Uterus (tissue), 4 donors: ENCODE measurements around the gene SWSAP1. TPM values are rescaled to one million over a fixed set of nuclear protein-coding genes. Genes with fewer than 3 reads are reported as not detected.
A peak's percentile ranks its signal among the peaks of the same experiment; 100 is the strongest.

Source experiments
- DNase-seq, 2 donors: peaks; one replicate each; pipeline ENCODE4 v3.0.0-alpha.2; 2019 to 2020
- H3K27ac ChIP-seq, 2 donors: fragments of 200-600 bp; sonication (generic); 1 replicate in 1 of 2; 2 replicates in 1 of 2; pipeline ENCODE4 v1.5.1; 2016 to 2018
- H3K27me3 ChIP-seq, 2 donors: fragments of 200-600 bp; sonication (generic); one replicate each; pipeline ENCODE4 v1.5.1; 2018 to 2019; ENCODE audit warnings: control low read depth in 1 of 2
- H3K36me3 ChIP-seq, 2 donors: fragments of 200-600 bp; sonication (generic); one replicate each; pipeline ENCODE4 v1.5.1; 2019; ENCODE audit warnings: control low read depth in 1 of 2
- H3K4me1 ChIP-seq, 2 donors: fragments of 200-600 bp; sonication (generic); one replicate each; pipeline ENCODE4 v1.5.1; 2018 to 2019; ENCODE audit warnings: control low read depth in 1 of 2
- H3K4me3 ChIP-seq, 2 donors: fragments of 200-600 bp; sonication (generic); 1 replicate in 1 of 2; 2 replicates in 1 of 2; pipeline ENCODE4 v1.5.1; 2018 to 2019; ENCODE audit warnings: mild to moderate bottlenecking in 1 of 2
- H3K9me3 ChIP-seq, 2 donors: fragments of 200-600 bp; sonication (generic); one replicate each; pipeline ENCODE4 v1.5.1; 2019; ENCODE audit warnings: control low read depth in 1 of 2
- CTCF ChIP-seq, 4 experiments: fragments of 200-600 bp in 2 of 4; fragments of 450-650 bp in 2 of 4; sonication (generic) in 2 of 4; IDR thresholded peaks; one replicate each; pipeline ENCODE4 v1.5.1; 2016 to 2019; ENCODE audit warnings: antibody characterized with exemption in 4 of 4, mild to moderate bottlenecking in 2 of 4, moderate library complexity in 1 of 4
- POLR2A ChIP-seq, 2 donors: fragments of 450-650 bp; IDR thresholded peaks; one replicate each; pipeline ENCODE4 v1.6.1; 2016; ENCODE audit warnings: antibody characterized with exemption in 2 of 2, mild to moderate bottlenecking in 1 of 2, moderate library complexity in 1 of 2
- intact Hi-C: fragments of 100-400 bp; cut with DNase I; formaldehyde crosslinking; loops from one replicate; pipeline ENCODE4 v1.15.1; 2023; ENCODE audit warnings: low total_unique reads
- total RNA-seq, 4 donors: library from RNA; depleted of rRNA in 3 of 4; stranded (reverse); fragments of >200 nt in 3 of 4; gene quantifications; one replicate each; pipeline versions ENCODE4 v1.1.0 to v1.2.4, GENCODE V29; 2014 to 2023
- donor health status: DM: yes; HTN: yes; CAD: no.

SWSAP1 gene
- total RNA-seq, 4 donors from 2014 or later: 0.48 to 3.5 (median 0.68) TPM

GRCh38 chr19:11408591-11408990 is 34.1 kb downstream of the SWSAP1 start:
- H3K27ac ChIP-seq: no peak overlapping the region
- H3K4me3 ChIP-seq: no peak overlapping the region
- TF ChIP-seq POLR2A (IDR thresholded peaks at IDR 0.05) (no peak), CTCF (IDR thresholded peaks at IDR 0.05) (no peak)
- no peaks in the 10 kb centered on the region for H3K36me3 ChIP-seq
- no peak for DNase-seq
- H3K27me3 ChIP-seq: no peaks in the 10 kb centered on the region
- H3K4me1 ChIP-seq: peaks cover 0 to 4% of the 10 kb centered on the region in 2 donors
- H3K9me3 ChIP-seq: no peaks in the 10 kb centered on the region
- intact Hi-C loops: no loop called here

- H3K9me3 ChIP-seq: no peaks in the 10 kb centered on the region
- H3K27ac ChIP-seq: no peak overlapping the region
- peaks cover 0 to 4% of the 10 kb centered on the region in 2 donors for H3K4me1 ChIP-seq
- DNase-seq: no peak
- TF ChIP-seq CTCF (IDR thresholded peaks at IDR 0.05) (no peak), POLR2A (IDR thresholded peaks at IDR 0.05) (no peak)
- no peaks in the 10 kb centered on the region for H3K36me3 ChIP-seq
- intact Hi-C loops: no loop called here
- no peaks in the 10 kb centered on the region for H3K27me3 ChIP-seq
- H3K4me3 ChIP-seq: no peak overlapping the region
Observed at GRCh38 chr19:11410682-11411081, 36.2 kb downstream of the SWSAP1 start.

GRCh38 chr19:11414544-11414943 is 40.1 kb downstream of the SWSAP1 start:
- H3K27me3 ChIP-seq: peaks cover 6% of the 10 kb centered on the region in 2 donors
- no peak overlapping the region for H3K27ac ChIP-seq
- H3K9me3 ChIP-seq: no peaks in the 10 kb centered on the region
- TF ChIP-seq POLR2A (IDR thresholded peaks at IDR 0.05): no peak
- TF ChIP-seq CTCF (IDR thresholded peaks at IDR 0.05): no peak
- H3K4me1 ChIP-seq: peaks cover 0 to 8% of the 10 kb centered on the region in 2 donors
- no peaks in the 10 kb centered on the region for H3K36me3 ChIP-seq
- intact Hi-C loops: no loop called here
- no peak overlapping the region for H3K4me3 ChIP-seq
- DNase-seq: no peak

GRCh38 chr19:11416346-11417052 is 42.0 kb downstream of the SWSAP1 start:
- no peak overlapping the region for H3K27ac ChIP-seq
- H3K4me1 ChIP-seq: peaks cover 0 to 17% of the 10 kb centered on the region in 2 donors
- H3K4me3 ChIP-seq: no peak overlapping the region
- H3K9me3 ChIP-seq: no peaks in the 10 kb centered on the region
- DNase-seq: no peak
- TF ChIP-seq POLR2A (IDR thresholded peaks at IDR 0.05) (no peak), CTCF (IDR thresholded peaks at IDR 0.05) (no peak)
- no peaks in the 10 kb centered on the region for H3K36me3 ChIP-seq
- peaks cover 12 to 13% of the 10 kb centered on the region in 2 donors for H3K27me3 ChIP-seq
- intact Hi-C loops: no loop called here

GRCh38 chr19:11418094-11418548 is 43.7 kb downstream of the SWSAP1 start:
- DNase-seq: no peak
- peak overlapping the region; percentile 24 to 29 for H3K4me3 ChIP-seq
- no peaks in the 10 kb centered on the region for H3K36me3 ChIP-seq
- H3K4me1 ChIP-seq: peaks cover 0 to 17% of the 10 kb centered on the region in 2 donors
- H3K27ac ChIP-seq: peak overlapping the region in 1 of 2 donors; percentile 43
- peaks cover 14 to 17% of the 10 kb centered on the region in 2 donors for H3K27me3 ChIP-seq
- no peaks in the 10 kb centered on the region for H3K9me3 ChIP-seq
- TF ChIP-seq POLR2A (IDR thresholded peaks at IDR 0.05) (no peak), CTCF (IDR thresholded peaks at IDR 0.05) (no peak)
- intact Hi-C loops: no loop called here
